GM12878 (cell line): ENCODE results near the gene KRTAP10-1. TPM values are rescaled to one million over a fixed set of nuclear protein-coding genes. Genes with fewer than 3 reads are reported as not detected.

Experiments used
- ATAC-seq: fragments of 200-7000 bp; cut with Tn5 transposase; 3 replicates; pipeline ENCODE4 v1.9.1; 2020; ENCODE audit warnings: mild to moderate bottlenecking, moderate library complexity
- BruUV-seq: library from RNA; stranded (reverse); fragments of 400-500 nt; replicated peaks from 2 replicates; lab custom pipeline; 2021; lab: Mats Ljungman, UMichigan
- CTCF ChIA-PET: fragments of 300-600 bp; sonication (Branson Sonifier 250); formaldehyde crosslinking; extraction: SDS; loops from one replicate; lab custom pipeline; 2021; ENCODE audit warnings: inconsistent platforms; lab: Yijun Ruan, JAX
- POLR2A ChIA-PET: fragments of 350-600 bp; formaldehyde crosslinking; extraction: SDS; loops from one replicate; lab custom pipeline; 2021; ENCODE audit warnings: inconsistent platforms; lab: Charles Lee
- RAD21 ChIA-PET: fragments of 300-600 bp; sonication (Branson Sonifier 250); formaldehyde crosslinking; loops from one replicate; lab custom pipeline; 2023; ENCODE audit warnings: antibody characterized with exemption; ENCODE audit not compliant: unreplicated experiment; lab: Charles Lee
- SMC1A ChIA-PET: fragments of 300-600 bp; sonication (Branson Sonifier 250); formaldehyde crosslinking; loops from one replicate; lab custom pipeline; 2023; ENCODE audit not compliant: unreplicated experiment, uncharacterized antibody; lab: Charles Lee
- DNase-seq: peaks from one replicate; pipeline ENCODE4 v3.0.0-alpha.2; 2011; ENCODE audit warnings: low read depth, low spot score
- FAIRE-seq: peaks from 3 replicates; lab custom pipeline; 2011; peaks lifted over from hg19 to GRCh38; lab: Jason Lieb, UNC
- H2AFZ ChIP-seq: 2 replicates; pipeline ENCODE4 v1.6.0; 2011; ENCODE audit warnings: low read depth, low read length, control low read depth; ENCODE audit not compliant: control insufficient read depth
- H3K27ac ChIP-seq: 2 replicates; pipeline ENCODE4 v1.5.1; 2011; ENCODE audit warnings: control low read depth; ENCODE audit not compliant: control insufficient read depth, insufficient read depth
- H3K27me3 ChIP-seq, 2 experiments: replicated peaks in 1 of 2; 2 replicates each; pipeline versions ENCODE4 v1.6.0 to v1.6.1; 2011; ENCODE audit warnings: low read length in 1 of 2; ENCODE audit not compliant: control insufficient read depth in 2 of 2, insufficient read depth in 2 of 2
- H3K36me3 ChIP-seq, 2 experiments: 2 replicates each; pipeline ENCODE4 v1.5.1; 2011; ENCODE audit warnings: low read length in 1 of 2; ENCODE audit not compliant: control insufficient read depth in 2 of 2, insufficient read depth in 2 of 2
- H3K4me1 ChIP-seq: 2 replicates; pipeline ENCODE4 v1.6.1; 2011; ENCODE audit warnings: mild to moderate bottlenecking, low read length, moderate library complexity, mixed read lengths; ENCODE audit not compliant: control insufficient read depth, insufficient read depth
- H3K4me2 ChIP-seq: 2 replicates; pipeline ENCODE4 v1.6.0; 2011; ENCODE audit warnings: control low read depth; ENCODE audit not compliant: control insufficient read depth, insufficient read depth
- H3K4me3 ChIP-seq: fragments of 200-600 bp; sonication (generic); 2 replicates; pipeline ENCODE4 v1.5.1; 2016
- H3K79me2 ChIP-seq: 2 replicates; pipeline ENCODE4 v1.6.0; 2011; ENCODE audit warnings: low read length; ENCODE audit not compliant: control insufficient read depth, insufficient read depth
- H3K9ac ChIP-seq: 2 replicates; pipeline ENCODE4 v1.8.0; 2011; ENCODE audit warnings: low read length, control low read depth, mixed read lengths; ENCODE audit not compliant: control insufficient read depth, insufficient read depth
- H3K9me3 ChIP-seq: replicated peaks from 3 replicates; pipeline ENCODE4 v1.5.1; 2011; ENCODE audit warnings: mild to moderate bottlenecking, low read length; ENCODE audit not compliant: control insufficient read depth, insufficient read depth
- H4K20me1 ChIP-seq: 2 replicates; pipeline ENCODE4 v1.6.0; 2011; ENCODE audit not compliant: control insufficient read depth, insufficient read depth
- BACH1 ChIP-seq: fragments of 450-650 bp; IDR thresholded peaks from 2 replicates; pipeline ENCODE4 v1.6.1; 2017; ENCODE audit warnings: mild to moderate bottlenecking, borderline replicate concordance
- CHD2 ChIP-seq: IDR thresholded peaks from 2 replicates; pipeline ENCODE4 v1.6.1; 2011; ENCODE audit warnings: low read depth, low read length, improper control_type of control experiment, borderline replicate concordance
- MXI1 ChIP-seq: fragments of 150-350 bp; IDR thresholded peaks from 2 replicates; pipeline ENCODE4 v1.6.1; 2011; ENCODE audit warnings: low read depth, mild to moderate bottlenecking, inconsistent platforms, low read length, improper control_type of control experiment
- POLR2AphosphoS2 ChIP-seq: IDR thresholded peaks from 2 replicates; pipeline ENCODE4 v1.6.1; 2011; ENCODE audit warnings: low read depth, mild to moderate bottlenecking, low read length, improper control_type of control experiment, moderate library complexity
- SPI1 ChIP-seq: IDR thresholded peaks from 2 replicates; pipeline ENCODE4 v1.6.1; 2011; ENCODE audit warnings: low read depth, mild to moderate bottlenecking, low read length, moderate library complexity, borderline replicate concordance; ENCODE audit not compliant: insufficient read depth
- SUPT20H ChIP-seq: IDR thresholded peaks from 2 replicates; pipeline ENCODE4 v1.6.1; 2011; ENCODE audit warnings: low read depth, mild to moderate bottlenecking, low read length, moderate library complexity, borderline replicate concordance; ENCODE audit not compliant: control insufficient read depth
- WGBS: methylation state at CpG from one replicate; pipeline ENCODE4 v1.1.6; 2016; ENCODE audit warnings: low lambda C conversion rate; ENCODE audit not compliant: insufficient replicate concordance, insufficient coverage; ENCODE audit errors: missing lambda C conversion rate; 5-methylcytosine and 5-hydroxymethylcytosine counted together
- in situ Hi-C: fragments of 300-500 bp; cut with MboI; formaldehyde crosslinking; loops from 9 replicates; pipeline ENCODE4 v1.14.3; 2018; ENCODE audit warnings: mixed read lengths
- intact Hi-C: fragments of 100-400 bp; cut with micrococcal nuclease; formaldehyde crosslinking; loops from one replicate; pipeline ENCODE4 v1.14.2; 2022; ENCODE audit not compliant: unreplicated experiment
- polyA plus RNA-seq, 11 experiments: library from polyadenylated mRNA; depleted of rRNA in 4 of 11; unstranded in 6 of 11; stranded (reverse) in 5 of 11; fragments of >200 nt; fragmentation: Nextera tagmentation in 4 of 11; fragmentation: Illumina TruSeq in 1 of 11; extraction: Ambion mirVana in 4 of 11; extraction: Trizol in 1 of 11; gene quantifications; 1 replicate in 1 of 11; 2 replicates in 10 of 11; pipeline versions ENCODE4 v1.2.1 to v1.2.3, GENCODE V29; 2011 to 2016; ENCODE audit warnings: inconsistent platforms in 2 of 11, missing spikeins in 2 of 11, low read depth in 1 of 11
- total RNA-seq, 4 experiments: library from RNA; depleted of rRNA in 3 of 4; stranded (reverse); fragments of >200 nt in 3 of 4; fragmentation: Illumina TruSeq in 1 of 4; extraction: Trizol in 1 of 4; gene quantifications; 2 replicates each; pipeline versions ENCODE4 v1.2.1 to v1.2.3, GENCODE V29; 2013 to 2021
- TF ChIP-seq, protein P1 (sequence below): fragments of 450-650 bp; IDR thresholded peaks from 2 replicates; pipeline ENCODE4 v1.6.1; 2017; ENCODE audit warnings: mild to moderate bottlenecking, moderate library complexity
- TF ChIP-seq, protein P2 (sequence below): fragments of 450-650 bp; IDR thresholded peaks from 2 replicates; pipeline ENCODE4 v1.6.1; 2017; ENCODE audit warnings: mild to moderate bottlenecking, moderate library complexity
- TF ChIP-seq, protein P3 (sequence below): IDR thresholded peaks from 2 replicates; pipeline ENCODE4 v1.6.1; 2012; ENCODE audit warnings: low read depth, low read length, improper control_type of control experiment

Gene KRTAP10-1
- total and polyA plus RNA-seq, 10 of the 15 experiments (the other 5 are each of a cell fraction or from before 2014, with no cell fraction given): not detected

DNA sequence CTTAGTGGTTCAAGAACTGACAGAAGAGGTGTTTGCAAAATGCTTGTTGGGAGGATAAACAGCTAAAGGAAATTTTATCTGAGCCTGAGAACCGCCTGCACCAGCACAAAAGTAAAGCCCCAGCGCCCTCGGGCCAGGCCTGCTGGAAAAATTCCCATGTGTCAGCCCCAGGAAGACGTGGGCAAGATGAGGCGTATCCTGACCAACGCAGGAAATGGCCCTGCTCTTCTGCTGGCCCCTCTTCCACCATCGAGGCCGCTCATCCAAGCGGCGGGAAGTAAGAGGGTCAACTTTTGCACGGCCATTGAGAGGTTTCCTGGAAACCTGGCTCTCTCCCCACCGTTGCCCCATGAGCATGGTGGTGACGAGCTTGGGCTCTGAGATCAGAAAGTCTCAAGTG lies 45.0 kb downstream of the KRTAP10-1 start (continued):
- TF ChIP-seq, protein P1, sequence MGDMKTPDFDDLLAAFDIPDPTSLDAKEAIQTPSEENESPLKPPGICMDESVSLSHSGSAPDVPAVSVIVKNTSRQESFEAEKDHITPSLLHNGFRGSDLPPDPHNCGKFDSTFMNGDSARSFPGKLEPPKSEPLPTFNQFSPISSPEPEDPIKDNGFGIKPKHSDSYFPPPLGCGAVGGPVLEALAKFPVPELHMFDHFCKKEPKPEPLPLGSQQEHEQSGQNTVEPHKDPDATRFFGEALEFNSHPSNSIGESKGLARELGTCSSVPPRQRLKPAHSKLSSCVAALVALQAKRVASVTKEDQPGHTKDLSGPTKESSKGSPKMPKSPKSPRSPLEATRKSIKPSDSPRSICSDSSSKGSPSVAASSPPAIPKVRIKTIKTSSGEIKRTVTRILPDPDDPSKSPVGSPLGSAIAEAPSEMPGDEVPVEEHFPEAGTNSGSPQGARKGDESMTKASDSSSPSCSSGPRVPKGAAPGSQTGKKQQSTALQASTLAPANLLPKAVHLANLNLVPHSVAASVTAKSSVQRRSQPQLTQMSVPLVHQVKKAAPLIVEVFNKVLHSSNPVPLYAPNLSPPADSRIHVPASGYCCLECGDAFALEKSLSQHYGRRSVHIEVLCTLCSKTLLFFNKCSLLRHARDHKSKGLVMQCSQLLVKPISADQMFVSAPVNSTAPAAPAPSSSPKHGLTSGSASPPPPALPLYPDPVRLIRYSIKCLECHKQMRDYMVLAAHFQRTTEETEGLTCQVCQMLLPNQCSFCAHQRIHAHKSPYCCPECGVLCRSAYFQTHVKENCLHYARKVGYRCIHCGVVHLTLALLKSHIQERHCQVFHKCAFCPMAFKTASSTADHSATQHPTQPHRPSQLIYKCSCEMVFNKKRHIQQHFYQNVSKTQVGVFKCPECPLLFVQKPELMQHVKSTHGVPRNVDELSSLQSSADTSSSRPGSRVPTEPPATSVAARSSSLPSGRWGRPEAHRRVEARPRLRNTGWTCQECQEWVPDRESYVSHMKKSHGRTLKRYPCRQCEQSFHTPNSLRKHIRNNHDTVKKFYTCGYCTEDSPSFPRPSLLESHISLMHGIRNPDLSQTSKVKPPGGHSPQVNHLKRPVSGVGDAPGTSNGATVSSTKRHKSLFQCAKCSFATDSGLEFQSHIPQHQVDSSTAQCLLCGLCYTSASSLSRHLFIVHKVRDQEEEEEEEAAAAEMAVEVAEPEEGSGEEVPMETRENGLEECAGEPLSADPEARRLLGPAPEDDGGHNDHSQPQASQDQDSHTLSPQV: no peak
- no peak for TF ChIP-seq BACH1
- no peak for TF ChIP-seq MXI1
- TF ChIP-seq, all 136 proteins: peak for 0

DNA sequence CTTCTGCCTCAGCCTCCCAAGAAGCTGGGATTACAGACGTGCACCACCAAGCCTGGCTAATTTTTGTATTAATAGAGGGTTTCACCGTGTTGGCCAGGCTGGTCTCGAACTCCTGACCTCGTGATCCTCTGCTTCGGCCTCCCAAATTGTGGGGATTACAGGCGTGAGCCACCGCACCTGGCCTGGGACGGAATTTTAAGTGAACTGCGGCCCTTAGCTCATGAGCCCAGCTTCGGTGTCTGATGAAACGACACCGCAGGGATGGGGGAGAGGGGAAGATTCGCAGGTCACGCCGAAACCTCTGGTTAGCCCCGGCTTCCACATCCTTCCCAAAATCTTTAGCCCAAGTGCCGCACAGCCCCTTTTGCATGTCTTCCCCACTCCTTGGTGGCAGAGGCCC lies 45.6 kb downstream of the KRTAP10-1 start:
- DNase-seq (no peak), FAIRE-seq (no peak), ATAC-seq (no peak)
- ChIA-PET RAD21 (interaction anchor here (0.7 kb wide), 1 partner anchor 1656 kb away, joined by 3 read pairs; no protein-coding TSS in a partner anchor), SMC1A (no interaction called here), CTCF (no interaction called here), POLR2A (no interaction called here)
- no peak for TF ChIP-seq SPI1
- TF ChIP-seq CHD2: no peak
- TF ChIP-seq, protein P2, sequence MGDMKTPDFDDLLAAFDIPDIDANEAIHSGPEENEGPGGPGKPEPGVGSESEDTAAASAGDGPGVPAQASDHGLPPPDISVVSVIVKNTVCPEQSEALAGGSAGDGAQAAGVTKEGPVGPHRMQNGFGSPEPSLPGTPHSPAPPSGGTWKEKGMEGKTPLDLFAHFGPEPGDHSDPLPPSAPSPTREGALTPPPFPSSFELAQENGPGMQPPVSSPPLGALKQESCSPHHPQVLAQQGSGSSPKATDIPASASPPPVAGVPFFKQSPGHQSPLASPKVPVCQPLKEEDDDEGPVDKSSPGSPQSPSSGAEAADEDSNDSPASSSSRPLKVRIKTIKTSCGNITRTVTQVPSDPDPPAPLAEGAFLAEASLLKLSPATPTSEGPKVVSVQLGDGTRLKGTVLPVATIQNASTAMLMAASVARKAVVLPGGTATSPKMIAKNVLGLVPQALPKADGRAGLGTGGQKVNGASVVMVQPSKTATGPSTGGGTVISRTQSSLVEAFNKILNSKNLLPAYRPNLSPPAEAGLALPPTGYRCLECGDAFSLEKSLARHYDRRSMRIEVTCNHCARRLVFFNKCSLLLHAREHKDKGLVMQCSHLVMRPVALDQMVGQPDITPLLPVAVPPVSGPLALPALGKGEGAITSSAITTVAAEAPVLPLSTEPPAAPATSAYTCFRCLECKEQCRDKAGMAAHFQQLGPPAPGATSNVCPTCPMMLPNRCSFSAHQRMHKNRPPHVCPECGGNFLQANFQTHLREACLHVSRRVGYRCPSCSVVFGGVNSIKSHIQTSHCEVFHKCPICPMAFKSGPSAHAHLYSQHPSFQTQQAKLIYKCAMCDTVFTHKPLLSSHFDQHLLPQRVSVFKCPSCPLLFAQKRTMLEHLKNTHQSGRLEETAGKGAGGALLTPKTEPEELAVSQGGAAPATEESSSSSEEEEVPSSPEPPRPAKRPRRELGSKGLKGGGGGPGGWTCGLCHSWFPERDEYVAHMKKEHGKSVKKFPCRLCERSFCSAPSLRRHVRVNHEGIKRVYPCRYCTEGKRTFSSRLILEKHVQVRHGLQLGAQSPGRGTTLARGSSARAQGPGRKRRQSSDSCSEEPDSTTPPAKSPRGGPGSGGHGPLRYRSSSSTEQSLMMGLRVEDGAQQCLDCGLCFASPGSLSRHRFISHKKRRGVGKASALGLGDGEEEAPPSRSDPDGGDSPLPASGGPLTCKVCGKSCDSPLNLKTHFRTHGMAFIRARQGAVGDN: no peak
- TF ChIP-seq, protein P3, sequence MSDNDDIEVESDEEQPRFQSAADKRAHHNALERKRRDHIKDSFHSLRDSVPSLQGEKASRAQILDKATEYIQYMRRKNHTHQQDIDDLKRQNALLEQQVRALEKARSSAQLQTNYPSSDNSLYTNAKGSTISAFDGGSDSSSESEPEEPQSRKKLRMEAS: no peak
- TF ChIP-seq POLR2AphosphoS2: no peak
- TF ChIP-seq SUPT20H: no peak
- BruUV-seq: no TSS peak
- Histone ChIP-seq H3K4me2 (no peak overlapping the region), H3K4me1 (no peaks in the 10 kb centered on the region), H3K9ac (no peak overlapping the region), H3K36me3 (no peaks in the 10 kb centered on the region), H3K27ac (no peak overlapping the region), H3K9me3 (peaks cover 20% of the 10 kb centered on the region; the same call in 2 of the 3 replicates), H3K27me3 (no peaks in the 10 kb centered on the region; a peak in 1 of 4 replicates), H3K79me2 (no peaks in the 10 kb centered on the region), H3K4me3 (no peak overlapping the region), H4K20me1 (no peaks in the 10 kb centered on the region), H2AFZ (no peak overlapping the region)
- intact Hi-C loops: no loop called here
- in situ Hi-C loops: no loop called here
- WGBS: 48% methylated on average over 17 of the region's 17 CpGs
